Brain microvascular endothelial cell (primary cell): ENCODE results near the gene NTF3.

Experiments used
- DNase-seq: peaks from one replicate; pipeline ENCODE4 v3.0.0-alpha.2; 2020
- H3K27ac ChIP-seq: fragments of 250-450 bp; sonication (Bioruptor Pico); 2 replicates; pipeline ENCODE4 v1.5.1; 2020; ENCODE audit warnings: mild to moderate bottlenecking, moderate library complexity
- H3K27me3 ChIP-seq: fragments of 250-450 bp; sonication (Bioruptor Pico); replicated peaks from 2 replicates; pipeline ENCODE4 v1.5.1; 2020; ENCODE audit warnings: mild to moderate bottlenecking
- H3K36me3 ChIP-seq: fragments of 250-450 bp; sonication (Bioruptor Pico); replicated peaks from 2 replicates; pipeline ENCODE4 v1.5.1; 2020; ENCODE audit warnings: mild to moderate bottlenecking
- H3K4me3 ChIP-seq: 2 replicates; pipeline ENCODE4 v1.5.1; 2011; ENCODE audit warnings: low read depth, mild to moderate bottlenecking, control low read depth, low read length, moderate library complexity
- in situ Hi-C: cut with HindIII; loops from 2 replicates; pipeline ENCODE4 v1.10.0; 2017; ENCODE audit warnings: low sequenced_read_pairs, low pct_ligation_motif_present
- TF ChIP-seq, protein P1 (sequence below): IDR thresholded peaks from 2 replicates; pipeline ENCODE4 v1.5.1; 2011; ENCODE audit warnings: low read depth, mild to moderate bottlenecking, moderate library complexity, low read length, control low read depth, inconsistent platforms; ENCODE audit errors: missing control alignments

NTF3 gene

GRCh38 chr12:5521456-5522325 lies 89.8 kb downstream of the NTF3 start:
- Histone ChIP-seq H3K36me3 (no peaks in the 10 kb centered on the region), H3K27ac (no peak overlapping the region), H3K27me3 (no peaks in the 10 kb centered on the region), H3K4me3 (no peak overlapping the region)
- no peak for DNase-seq
- TF ChIP-seq, protein P1, sequence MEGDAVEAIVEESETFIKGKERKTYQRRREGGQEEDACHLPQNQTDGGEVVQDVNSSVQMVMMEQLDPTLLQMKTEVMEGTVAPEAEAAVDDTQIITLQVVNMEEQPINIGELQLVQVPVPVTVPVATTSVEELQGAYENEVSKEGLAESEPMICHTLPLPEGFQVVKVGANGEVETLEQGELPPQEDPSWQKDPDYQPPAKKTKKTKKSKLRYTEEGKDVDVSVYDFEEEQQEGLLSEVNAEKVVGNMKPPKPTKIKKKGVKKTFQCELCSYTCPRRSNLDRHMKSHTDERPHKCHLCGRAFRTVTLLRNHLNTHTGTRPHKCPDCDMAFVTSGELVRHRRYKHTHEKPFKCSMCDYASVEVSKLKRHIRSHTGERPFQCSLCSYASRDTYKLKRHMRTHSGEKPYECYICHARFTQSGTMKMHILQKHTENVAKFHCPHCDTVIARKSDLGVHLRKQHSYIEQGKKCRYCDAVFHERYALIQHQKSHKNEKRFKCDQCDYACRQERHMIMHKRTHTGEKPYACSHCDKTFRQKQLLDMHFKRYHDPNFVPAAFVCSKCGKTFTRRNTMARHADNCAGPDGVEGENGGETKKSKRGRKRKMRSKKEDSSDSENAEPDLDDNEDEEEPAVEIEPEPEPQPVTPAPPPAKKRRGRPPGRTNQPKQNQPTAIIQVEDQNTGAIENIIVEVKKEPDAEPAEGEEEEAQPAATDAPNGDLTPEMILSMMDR: no peak
- in situ Hi-C loops: no loop called here

GRCh38 chr12:5522432-5523335 lies 90.8 kb downstream of the NTF3 start:
- TF ChIP-seq, protein P1: no peak
- H3K36me3 ChIP-seq: no peaks in the 10 kb centered on the region
- no peak overlapping the region for H3K27ac ChIP-seq
- in situ Hi-C loops: no loop called here
- H3K27me3 ChIP-seq: no peaks in the 10 kb centered on the region
- H3K4me3 ChIP-seq: no peak overlapping the region
- no peak for DNase-seq

DNA sequence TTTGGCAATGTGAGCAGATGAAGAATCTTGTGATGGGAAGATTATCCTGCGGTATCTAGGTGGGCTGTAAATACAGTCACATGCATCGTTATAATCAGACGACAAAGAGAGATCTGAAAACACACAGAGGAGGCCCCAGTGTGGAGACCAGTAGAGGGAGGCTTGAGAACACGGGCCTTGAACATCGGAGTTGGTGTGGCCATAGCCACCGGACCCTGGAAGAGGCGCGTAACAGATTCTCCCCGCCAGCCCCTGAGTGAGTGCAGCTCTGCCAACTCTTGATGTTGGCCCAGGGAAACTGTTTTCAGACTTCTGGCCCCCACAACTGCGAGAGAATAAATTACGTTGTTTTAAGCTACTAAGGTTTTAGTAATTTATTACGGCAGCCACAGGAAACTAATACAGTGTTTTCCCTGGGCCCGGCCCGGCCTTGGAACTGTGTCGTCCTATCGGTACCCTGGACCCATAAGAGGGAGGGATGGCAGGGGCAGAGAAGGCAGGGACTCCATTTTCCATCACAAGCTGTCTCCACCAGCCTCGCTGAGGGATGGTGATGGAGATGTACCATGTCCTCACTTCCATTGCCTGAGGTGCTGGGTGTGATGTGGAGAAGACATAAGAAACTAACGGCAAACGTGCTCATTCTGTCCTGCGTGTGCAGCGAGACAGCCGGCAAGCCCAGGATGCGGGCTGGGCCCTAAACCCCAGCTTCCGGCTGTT lies 91.6 kb downstream of the NTF3 start:
- H3K27ac ChIP-seq: no peak overlapping the region
- no peak for DNase-seq
- no peaks in the 10 kb centered on the region for H3K27me3 ChIP-seq
- in situ Hi-C loops: no loop called here
- H3K4me3 ChIP-seq: no peak overlapping the region
- TF ChIP-seq, protein P1: no peak
- no peaks in the 10 kb centered on the region for H3K36me3 ChIP-seq

- TF ChIP-seq, protein P1: no peak
Measured at GRCh38 chr12:5524116-5524768, 92.3 kb downstream of the NTF3 start.

GRCh38 chr12:5524769-5525436 lies 93.0 kb downstream of the NTF3 start:
- in situ Hi-C loops: no loop called here
- no peak for DNase-seq
- TF ChIP-seq, protein P1: no peak
- Histone ChIP-seq H3K36me3 (no peaks in the 10 kb centered on the region), H3K27ac (no peak overlapping the region), H3K4me3 (no peak overlapping the region), H3K27me3 (no peaks in the 10 kb centered on the region)

More at GRCh38 chr12:5524116-5524768, 92.3 kb downstream of the NTF3 start:
- no peak overlapping the region for H3K4me3 ChIP-seq
- no peak overlapping the region for H3K27ac ChIP-seq
- H3K36me3 ChIP-seq: no peaks in the 10 kb centered on the region
- no peak for DNase-seq
- H3K27me3 ChIP-seq: no peaks in the 10 kb centered on the region
- in situ Hi-C loops: no loop called here
